H1 (cell line): ENCODE results near the gene TOGARAM1. TPM values are rescaled to one million over a fixed set of nuclear protein-coding genes. Genes with fewer than 3 reads are reported as not detected.

Experiments
- CTCF ChIA-PET: fragments of 300-600 bp; sonication (Branson Sonifier 250); formaldehyde crosslinking; loops from one replicate; lab custom pipeline; 2021; ENCODE audit not compliant: partially characterized antibody; lab: Charles Lee
- POLR2A ChIA-PET: fragments of 300-600 bp; sonication (Branson Sonifier 250); formaldehyde crosslinking; loops from one replicate; lab custom pipeline; 2021; ENCODE audit warnings: inconsistent platforms; ENCODE audit not compliant: partially characterized antibody; lab: Charles Lee
- DNase-seq, 2 experiments: peaks; one replicate each; pipeline versions ENCODE4 v3.0.0 to v3.0.0-alpha.2; 2010 to 2022; ENCODE audit warnings: low spot score in 2 of 2, low read depth in 1 of 2, mixed read lengths in 1 of 2
- FAIRE-seq: peaks from 2 replicates; lab custom pipeline; 2011; peaks lifted over from hg19 to GRCh38; lab: Jason Lieb, UNC
- H2AFZ ChIP-seq: 2 replicates; pipeline ENCODE4 v1.8.1; 2012; ENCODE audit warnings: low read length, inconsistent platforms
- H2AK5ac ChIP-seq: 2 replicates; pipeline ENCODE4 v1.6.1; 2013; ENCODE audit warnings: low read depth, low read length
- H2BK120ac ChIP-seq: replicated peaks from 2 replicates; pipeline ENCODE3; 2013; ENCODE audit warnings: low read depth, low read length, inconsistent platforms
- H2BK12ac ChIP-seq: 2 replicates; pipeline ENCODE4 v1.6.1; 2013; ENCODE audit warnings: low read depth, low read length
- H2BK15ac ChIP-seq: 2 replicates; pipeline ENCODE4 v1.6.1; 2013; ENCODE audit warnings: low read length
- H2BK20ac ChIP-seq: 2 replicates; pipeline ENCODE4 v1.6.1; 2013; ENCODE audit warnings: low read length
- H2BK5ac ChIP-seq: 2 replicates; pipeline ENCODE4 v1.6.1; 2013; ENCODE audit warnings: low read depth, low read length
- H3K14ac ChIP-seq: 2 replicates; pipeline ENCODE4 v1.6.1; 2013; ENCODE audit warnings: inconsistent platforms; ENCODE audit not compliant: insufficient read length
- H3K18ac ChIP-seq: 2 replicates; pipeline ENCODE4 v1.6.1; 2013; ENCODE audit warnings: low read length; ENCODE audit errors: extremely low read depth
- H3K23ac ChIP-seq: 2 replicates; pipeline ENCODE4 v1.6.1; 2013; ENCODE audit warnings: inconsistent platforms; ENCODE audit not compliant: insufficient read length
- H3K23me2 ChIP-seq: 2 replicates; pipeline ENCODE4 v1.6.1; 2013; ENCODE audit warnings: low read depth, low read length
- H3K27ac ChIP-seq: 2 replicates; pipeline ENCODE4 v1.6.1; 2011; ENCODE audit warnings: low read depth, low read length, inconsistent platforms
- H3K27me3 ChIP-seq, 4 experiments: replicated peaks in 1 of 4; 1 replicate in 1 of 4; 2 replicates in 3 of 4; pipeline versions ENCODE4 v1.6.1 to v1.8.1; 2011 to 2013; ENCODE audit warnings: low read length in 3 of 4, mild to moderate bottlenecking in 3 of 4, inconsistent platforms in 2 of 4, mixed read lengths in 2 of 4, moderate library complexity in 1 of 4; ENCODE audit not compliant: control insufficient read depth in 3 of 4, insufficient read depth in 3 of 4; ENCODE audit errors: extremely low read depth in 1 of 4
- H3K36me3 ChIP-seq, 4 experiments: 2 replicates each; pipeline versions ENCODE4 v1.6.1 to v1.8.1; 2011 to 2013; ENCODE audit warnings: mild to moderate bottlenecking in 4 of 4, low read length in 3 of 4, moderate library complexity in 2 of 4, control low read depth in 1 of 4, inconsistent platforms in 1 of 4; ENCODE audit not compliant: insufficient read depth in 4 of 4, control insufficient read depth in 2 of 4
- H3K4ac ChIP-seq: replicated peaks from 2 replicates; pipeline ENCODE3; 2013; ENCODE audit warnings: low read length, low read depth, mixed read lengths, inconsistent platforms; ENCODE audit not compliant: insufficient read length
- H3K4me1 ChIP-seq, 4 experiments: replicated peaks in 1 of 4; 1 replicate in 1 of 4; 2 replicates in 3 of 4; pipeline versions ENCODE4 v1.6.1 to v1.8.1; 2011 to 2013; ENCODE audit warnings: low read length in 3 of 4, inconsistent platforms in 2 of 4, mixed read lengths in 1 of 4; ENCODE audit not compliant: insufficient read depth in 4 of 4, control insufficient read depth in 3 of 4
- H3K4me2 ChIP-seq, 2 experiments: 2 replicates each; pipeline versions ENCODE4 v1.6.1 to v1.8.1; 2011 to 2013; ENCODE audit warnings: low read depth in 2 of 2, low read length in 2 of 2, control low read depth in 1 of 2, inconsistent platforms in 1 of 2, mild to moderate bottlenecking in 1 of 2; ENCODE audit not compliant: insufficient read depth in 1 of 2
- H3K4me3 ChIP-seq, 4 experiments: fragments of 200-600, 300-600 bp in 1 of 4; sonication (generic), shearing (Covaris generic), sonication (Bioruptor Twin) in 1 of 4; 2 replicates each; pipeline versions ENCODE4 v1.5.1 to v1.8.1; 2011 to 2016; ENCODE audit warnings: low read length in 4 of 4, low read depth in 3 of 4, control low read depth in 2 of 4, inconsistent platforms in 2 of 4, mild to moderate bottlenecking in 2 of 4, mixed read lengths in 1 of 4, moderate library complexity in 1 of 4; ENCODE audit not compliant: insufficient read depth in 2 of 4; ENCODE audit errors: extremely low read depth in 1 of 4
- H3K56ac ChIP-seq: replicated peaks from 2 replicates; pipeline ENCODE3; 2013; ENCODE audit warnings: low read depth, mild to moderate bottlenecking, mixed read lengths, low read length, inconsistent platforms; ENCODE audit not compliant: insufficient read length
- H3K79me1 ChIP-seq: 2 replicates; pipeline ENCODE4 v1.6.1; 2013; ENCODE audit warnings: low read depth, low read length, control low read depth
- H3K79me2 ChIP-seq, 2 experiments: 2 replicates each; pipeline versions ENCODE4 v1.6.1 to v1.8.1; 2012 to 2013; ENCODE audit warnings: low read length in 2 of 2, mild to moderate bottlenecking in 2 of 2, inconsistent platforms in 1 of 2; ENCODE audit not compliant: insufficient read depth in 2 of 2, control insufficient read depth in 1 of 2
- H3K9ac ChIP-seq, 4 experiments: replicated peaks in 1 of 4; 1 replicate in 1 of 4; 2 replicates in 3 of 4; pipeline versions ENCODE4 v1.6.1 to v1.8.1; 2011 to 2013; ENCODE audit warnings: low read depth in 3 of 4, low read length in 3 of 4, control low read depth in 2 of 4, mild to moderate bottlenecking in 2 of 4, moderate library complexity in 2 of 4, inconsistent platforms in 1 of 4; ENCODE audit errors: extremely low read depth in 1 of 4
- H3K9me3 ChIP-seq, 2 experiments: 2 replicates each; pipeline versions ENCODE4 v1.6.1 to v1.8.1; 2012 to 2013; ENCODE audit warnings: mild to moderate bottlenecking in 2 of 2, moderate library complexity in 2 of 2, control low read depth in 1 of 2, inconsistent platforms in 1 of 2, low read depth in 1 of 2, low read length in 1 of 2, mixed read lengths in 1 of 2; ENCODE audit not compliant: insufficient read depth in 2 of 2
- H4K20me1 ChIP-seq, 2 experiments: replicated peaks in 1 of 2; 2 replicates each; pipeline versions ENCODE3 to v1.8.1; 2011 to 2013; ENCODE audit warnings: inconsistent platforms in 2 of 2, low read length in 2 of 2, mild to moderate bottlenecking in 1 of 2; ENCODE audit not compliant: insufficient read depth in 2 of 2, control insufficient read depth in 1 of 2
- H4K5ac ChIP-seq: 2 replicates; pipeline ENCODE4 v1.6.1; 2013; ENCODE audit warnings: low read length, low read depth, mixed read lengths, inconsistent platforms; ENCODE audit not compliant: insufficient read length
- H4K8ac ChIP-seq: 2 replicates; pipeline ENCODE4 v1.8.0; 2013; ENCODE audit warnings: mild to moderate bottlenecking, moderate library complexity, low read length, inconsistent platforms; ENCODE audit not compliant: insufficient read depth; ENCODE audit errors: extremely low read depth
- H4K91ac ChIP-seq: replicated peaks from 2 replicates; pipeline ENCODE3; 2013; ENCODE audit warnings: low read length, mixed read lengths, inconsistent platforms; ENCODE audit not compliant: insufficient read length
- TEAD4 ChIP-seq: IDR thresholded peaks from 2 replicates; pipeline ENCODE4 v1.6.1; 2012; ENCODE audit warnings: low read depth, low read length, inconsistent platforms, mixed read lengths
- WGBS, 2 experiments: shearing (Covaris generic) in 1 of 2; methylation state at CpG; one replicate each; pipeline versions ENCODE4 v1.1.6 to v1.1.7; 2013 to 2015; ENCODE audit warnings: low lambda C conversion rate in 2 of 2, mixed read lengths in 2 of 2, inconsistent platforms in 1 of 2, low coverage in 1 of 2, missing lambda C conversion rate in 1 of 2; ENCODE audit not compliant: insufficient replicate concordance in 2 of 2, insufficient coverage in 1 of 2, insufficient read length in 1 of 2; ENCODE audit errors: extremely low coverage in 1 of 2, missing lambda C conversion rate in 1 of 2; 5-methylcytosine and 5-hydroxymethylcytosine counted together
- polyA plus RNA-seq, 7 experiments: library from polyadenylated mRNA; depleted of rRNA in 3 of 7; stranded (reverse) in 5 of 7; unstranded in 2 of 7; fragments of >200 nt in 5 of 7; fragments of 200-250 nt in 2 of 7; gene quantifications; 1 replicate in 5 of 7; 2 replicates in 1 of 7; 4 replicates in 1 of 7; pipeline versions ENCODE4 v1.2.1 to v1.2.3, GENCODE V29; 2011 to 2013; ENCODE audit warnings: missing spikeins in 2 of 7, mixed read lengths in 2 of 7
- total RNA-seq: library from RNA; stranded (reverse); fragmentation: NEBNext Ultra II Directional; extraction: Animal tissue kit (Norgen Biotek cat#: 25700); gene quantifications from 2 replicates; pipeline ENCODE4 v1.2.1, GENCODE V29; 2021

Gene TOGARAM1
- total and polyA plus RNA-seq, 2 of the 8 experiments (the other 6 are each of a cell fraction or from before 2014, with no cell fraction given), result 2.5 to 6.8 TPM

GRCh38 chr14:44960646-44961045 is 1.3 kb upstream of the TOGARAM1 start:
- Histone ChIP-seq H3K79me1 (no peaks in the 10 kb centered on the region; the same call in none of the 2 replicates), H2AFZ (no peak overlapping the region), H3K9me3 (no peaks in the 10 kb centered on the region), H3K23ac (no peak overlapping the region), H2BK12ac (no peak overlapping the region), H2AK5ac (no peak overlapping the region), H3K4ac (no peak overlapping the region), H3K4me2 (peak overlapping the region; percentile 73 to 92), H2BK5ac (no peak overlapping the region), H3K14ac (no peak overlapping the region), H3K23me2 (peaks cover 13% of the 10 kb centered on the region), H3K27me3 (no peaks in the 10 kb centered on the region), H2BK120ac (no peak overlapping the region), H2BK15ac (no peak overlapping the region), H3K56ac (no peak overlapping the region), H3K4me3 (peak overlapping the region; percentile 84 to 98 (median 94); a peak in 7 of 8 replicates), H3K4me1 (peaks cover 0 to 6% (median 3%) of the 10 kb centered on the region in 4 experiments; a peak in 2 of 7 replicates), H4K5ac (no peak overlapping the region), H2BK20ac (no peak overlapping the region), H3K27ac (no peak overlapping the region), H3K79me2 (peaks cover 8 to 86% of the 10 kb centered on the region in 2 experiments), H3K36me3 (no peaks in the 10 kb centered on the region), H3K18ac (no peak overlapping the region), H3K9ac (peak overlapping the region in 2 of 4 experiments; percentile 63 to 91; a peak in 2 of 7 replicates), H4K8ac (no peak overlapping the region), H4K20me1 (peaks cover 0 to 7% of the 10 kb centered on the region in 2 experiments), H4K91ac (no peak overlapping the region)
- no peak for FAIRE-seq
- WGBS, 2 experiments, result 2% methylated on average over 3 of the region's 3 CpGs; no CpG with 5 or more reads in 1 of the 2 experiments
- POLR2A ChIA-PET, result interaction anchor here (0.9 kb wide), 1 partner anchor 174 kb away, joined by 3 read pairs; the partner anchor contains the start of gene FKBP3
- CTCF ChIA-PET, result interaction anchor here (1.3 kb wide), 1 partner anchor 47 kb away, joined by 5 read pairs; no protein-coding TSS in a partner anchor
- DNase-seq, result no peak
- TF ChIP-seq TEAD4, result no peak
